HG02973 (cell line): ENCODE results near the gene HES6.

Experiments used
- ATAC-seq: cut with Tn5 transposase; IDR thresholded peaks from one replicate; pipeline ENCODE4 v1.9.1; 2021; ENCODE audit warnings: moderate library complexity; ENCODE audit not compliant: unreplicated experiment

Gene HES6, protein sequence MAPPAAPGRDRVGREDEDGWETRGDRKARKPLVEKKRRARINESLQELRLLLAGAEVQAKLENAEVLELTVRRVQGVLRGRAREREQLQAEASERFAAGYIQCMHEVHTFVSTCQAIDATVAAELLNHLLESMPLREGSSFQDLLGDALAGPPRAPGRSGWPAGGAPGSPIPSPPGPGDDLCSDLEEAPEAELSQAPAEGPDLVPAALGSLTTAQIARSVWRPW

DNA sequence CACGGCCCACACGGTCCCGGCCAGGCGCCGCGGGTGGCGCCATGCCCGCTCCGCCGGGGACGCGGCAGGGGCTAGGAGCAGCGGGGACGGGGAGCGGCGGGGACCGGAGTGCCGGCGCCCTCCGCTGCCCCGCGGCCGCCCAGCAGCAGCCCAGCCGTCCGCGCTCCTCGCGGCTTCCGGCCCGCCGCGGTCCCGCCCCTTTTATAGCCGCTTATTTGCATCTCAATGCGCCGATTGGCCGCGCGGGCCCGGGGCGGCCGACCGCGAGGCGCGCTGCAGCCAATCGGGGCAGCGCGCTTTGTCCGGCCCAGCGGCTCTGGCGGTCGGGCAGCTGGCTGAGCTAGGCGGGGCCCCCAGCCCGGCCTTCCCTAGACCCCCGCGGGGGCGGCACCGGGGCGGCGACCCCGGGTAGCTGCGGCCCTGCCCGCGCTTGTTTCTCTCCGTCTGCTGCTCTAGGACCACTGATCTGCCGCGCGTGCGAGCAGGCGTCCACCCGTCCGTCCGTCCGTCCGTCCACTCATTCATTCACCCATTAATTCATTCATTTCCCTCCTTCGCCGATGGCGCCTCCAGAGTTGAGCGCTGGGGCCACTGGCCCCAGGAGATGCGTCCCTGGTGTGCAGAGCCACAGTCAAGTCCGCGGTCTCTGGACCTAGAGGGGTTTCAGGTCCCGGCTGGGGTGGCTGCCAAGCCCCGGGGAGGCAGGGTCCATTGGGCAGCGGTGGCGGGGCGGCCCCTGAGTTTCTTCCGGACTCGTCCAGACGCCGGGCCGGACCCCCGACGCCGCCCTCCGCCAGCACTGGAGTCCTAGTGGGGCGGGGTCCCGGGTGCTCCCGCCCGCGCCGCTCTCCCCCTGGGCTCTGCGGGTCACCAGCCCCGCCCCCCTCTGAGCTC, at the start of gene HES6:
TSS of gene HES6 (minus strand) at position 176 of the 894 bp plus-strand sequence. CDS start at position 43, 133 bp downstream.
- peak; percentile 88 for ATAC-seq

DNA sequence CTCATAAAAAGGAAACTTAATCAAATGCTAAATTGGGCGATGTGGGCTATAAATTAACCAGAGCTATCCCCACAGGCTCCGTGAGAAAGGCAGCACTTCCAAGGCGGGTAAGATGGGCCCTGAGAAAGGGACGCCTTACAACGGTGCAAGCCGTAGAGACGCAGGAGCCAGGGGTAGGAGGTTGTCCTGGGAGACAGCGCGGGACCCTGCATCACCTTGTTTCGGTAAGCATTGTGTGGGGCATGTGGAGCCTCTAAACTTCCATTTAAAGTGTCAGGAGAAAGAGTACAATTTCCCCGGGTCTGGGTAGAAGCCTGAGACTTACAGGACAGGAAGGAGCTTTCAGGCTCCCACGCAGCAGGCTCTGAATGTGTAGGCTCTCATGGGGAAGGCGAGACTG, 49.7 kb upstream of the HES6 start:
- ATAC-seq, result no peak

DNA sequence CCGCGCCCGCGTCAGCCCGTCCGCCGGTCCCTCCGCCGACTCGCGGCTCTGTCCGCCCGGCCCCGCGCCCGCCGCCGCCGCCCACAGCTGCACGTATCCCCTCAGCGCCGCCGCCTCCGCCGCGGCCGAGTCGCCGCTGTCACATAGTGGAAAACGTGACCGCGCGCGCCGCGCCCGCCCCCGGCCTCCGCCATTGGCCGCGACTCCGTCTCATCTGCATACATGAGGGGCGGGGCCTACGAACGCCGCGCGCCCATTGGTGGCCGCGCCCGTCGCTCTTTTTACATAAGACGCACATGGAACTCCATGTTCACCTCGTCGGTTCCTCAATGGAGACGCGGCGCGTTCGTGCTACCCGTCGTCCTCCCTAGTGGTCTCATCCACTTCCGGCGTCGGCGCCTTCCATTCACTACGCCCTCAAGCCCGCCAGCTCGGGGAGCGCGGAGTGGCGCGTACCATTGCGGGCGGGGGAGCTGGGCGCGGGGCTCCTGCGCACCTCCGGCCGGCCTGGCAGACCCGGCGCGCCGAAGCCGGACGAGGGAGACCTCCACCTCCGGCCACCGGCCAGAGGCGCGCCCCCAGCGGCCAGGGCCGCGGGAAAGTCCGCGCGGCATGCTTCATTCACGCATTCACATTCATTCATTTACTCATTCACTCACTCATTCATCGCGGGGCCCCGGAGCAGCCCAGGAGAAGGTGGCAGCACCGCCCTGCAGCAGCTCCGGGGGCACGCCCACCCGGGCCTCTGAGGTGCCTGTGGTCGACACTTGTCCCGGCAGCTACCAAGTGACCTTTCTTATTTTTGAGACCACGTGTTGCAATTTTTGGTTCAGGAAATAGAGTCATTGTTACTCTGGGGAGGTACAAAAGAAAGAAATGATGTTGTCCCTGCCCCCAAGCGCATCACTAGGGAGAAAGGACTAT, 49.1 kb upstream of the HES6 start:
- ATAC-seq, result peak; percentile 82

DNA sequence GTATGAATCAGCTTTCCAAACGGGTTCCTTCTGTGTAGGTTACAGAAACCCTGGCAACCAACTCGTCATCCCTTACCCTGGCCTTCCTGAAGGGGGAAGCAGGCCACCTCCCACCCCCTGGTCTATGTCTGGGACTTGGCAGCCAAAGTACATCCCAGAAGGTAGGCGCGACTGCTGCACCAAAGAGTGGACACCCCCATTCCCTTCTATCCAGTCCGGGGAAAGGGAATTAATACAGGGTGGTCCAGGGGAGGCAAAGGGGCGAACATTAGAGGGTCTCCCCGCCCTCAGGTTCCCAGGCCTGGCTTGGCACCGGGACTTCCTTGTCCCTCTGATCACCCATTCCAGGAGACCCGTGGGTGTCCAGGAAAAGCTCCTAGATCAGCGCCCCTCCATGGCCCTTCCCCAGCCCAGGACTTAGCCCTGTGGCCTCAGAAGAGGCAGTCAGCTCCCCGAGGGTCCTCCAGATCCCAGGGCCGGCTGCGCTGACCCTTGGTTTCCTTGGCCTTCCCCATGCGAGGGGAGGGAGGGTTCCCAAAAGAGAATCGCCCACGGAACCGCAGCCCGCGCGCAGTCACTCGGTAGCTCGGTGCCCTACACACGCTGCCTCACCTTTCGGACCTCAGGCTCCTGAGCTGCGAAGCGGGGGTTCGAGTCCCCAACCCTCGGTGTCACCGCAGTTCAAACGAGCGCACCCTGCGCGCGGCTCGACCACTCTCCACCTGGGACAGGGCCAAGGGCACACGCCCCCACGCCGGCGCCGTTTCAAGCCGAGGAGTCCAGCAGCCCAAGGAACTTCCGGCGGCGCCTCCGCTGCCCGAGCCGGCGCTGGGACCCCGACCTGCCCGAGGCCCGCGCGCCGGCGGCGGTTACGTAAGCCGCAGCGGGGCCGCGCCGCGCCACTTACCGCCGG, 48.2 kb upstream of the HES6 start, which contains the start of gene PER2:
TSS of gene PER2 (minus strand) at position 874 of the 913 bp plus-strand sequence. CDS start 10,674 bp downstream, outside the sequence.
- peak; percentile 33 for ATAC-seq

DNA sequence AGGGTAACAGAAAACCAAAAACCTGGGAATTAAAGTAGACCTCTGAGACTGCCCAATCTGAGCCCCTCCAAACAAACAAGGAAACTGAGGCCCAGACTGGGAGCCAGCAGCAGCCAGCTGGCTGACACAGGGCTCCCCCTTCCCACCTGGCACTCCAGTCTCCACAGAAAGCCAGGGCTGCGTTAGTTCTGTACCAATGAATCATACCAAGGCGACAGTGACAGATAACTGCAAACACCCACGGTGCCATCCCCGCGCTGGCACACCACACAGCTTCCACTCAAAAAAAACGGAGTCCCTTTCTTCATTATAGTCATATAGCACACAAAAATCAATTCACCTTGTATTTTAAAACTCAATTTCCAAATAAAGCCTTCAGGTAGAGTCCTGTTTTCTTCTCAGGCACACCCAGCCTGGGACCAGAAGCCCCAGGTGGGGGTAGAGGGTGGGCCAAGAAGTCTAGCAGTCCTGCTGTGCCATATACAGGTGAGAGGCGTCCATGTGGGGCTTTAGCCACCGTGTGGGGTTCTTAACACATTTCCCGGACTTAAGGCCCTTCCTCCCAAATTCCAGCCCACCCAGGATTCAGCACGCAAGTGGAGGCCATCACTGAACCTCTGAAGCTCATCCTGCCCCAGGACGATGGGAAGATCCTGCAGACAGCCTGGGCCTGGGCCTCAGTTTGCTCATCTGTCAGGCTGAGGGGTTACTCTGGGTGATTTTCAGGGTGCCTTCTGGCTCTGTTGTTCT, 47.3 kb upstream of the HES6 start:
- no peak for ATAC-seq

DNA sequence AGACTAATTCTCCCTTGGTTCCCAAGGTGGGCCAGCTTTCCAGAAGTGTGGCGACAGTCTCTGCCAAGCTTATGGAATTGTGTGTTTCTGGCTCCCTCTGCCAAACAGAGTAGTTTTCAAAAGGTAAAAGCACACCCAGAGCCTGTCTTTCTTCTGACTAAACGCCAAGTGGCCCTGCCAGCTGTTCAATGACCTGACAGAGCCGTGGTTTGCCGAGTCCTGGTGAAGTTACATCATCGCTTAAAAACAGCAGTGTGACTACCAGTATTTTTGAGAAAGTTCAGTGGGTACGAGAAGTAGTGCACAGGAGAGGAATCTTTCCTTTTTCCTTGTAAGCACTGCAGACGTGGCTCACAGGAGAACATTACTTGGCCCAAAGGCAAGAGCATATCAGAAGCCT, 46.7 kb upstream of the HES6 start:
- ATAC-seq, result no peak

DNA sequence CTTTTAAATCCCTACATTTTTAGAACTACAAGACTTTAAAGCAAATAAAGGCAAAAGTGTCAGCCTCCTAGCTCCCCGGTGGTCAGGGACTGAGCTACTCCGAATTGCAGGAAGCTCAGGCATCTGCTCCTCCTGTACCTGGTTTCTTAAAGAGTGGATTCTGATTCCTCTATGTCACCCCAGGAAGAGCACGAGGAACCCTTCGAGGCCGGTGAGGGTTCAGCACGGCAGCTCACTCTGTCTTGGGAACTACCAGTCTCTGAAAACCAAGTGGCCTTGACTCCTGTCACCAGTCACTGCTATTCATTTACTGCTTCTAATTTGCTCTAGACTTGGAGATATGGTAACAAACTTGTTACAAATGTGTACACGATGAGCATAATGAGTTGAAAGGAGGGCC, 46.3 kb upstream of the HES6 start:
- no peak for ATAC-seq

DNA sequence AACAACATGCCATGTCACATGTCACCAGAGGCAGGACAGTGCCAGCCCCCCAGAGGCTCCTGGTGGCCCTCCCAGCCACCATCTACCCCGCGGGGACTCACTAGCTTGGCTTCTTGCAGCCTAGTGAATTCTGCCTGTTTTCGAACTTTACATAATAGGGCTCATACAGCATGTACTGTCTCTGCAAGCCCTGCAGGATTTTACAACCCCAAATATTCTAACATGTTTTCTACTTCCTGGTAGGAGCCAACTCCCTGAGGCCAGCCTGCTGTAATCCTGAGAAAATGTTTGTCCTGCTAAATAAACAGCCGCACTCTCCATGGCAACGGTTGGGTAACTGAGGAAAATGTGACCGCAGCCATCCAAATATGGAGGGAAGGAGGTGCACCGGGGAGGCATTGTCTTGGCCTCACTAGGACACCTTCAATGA, 45.8 kb upstream of the HES6 start:
- no peak for ATAC-seq

DNA sequence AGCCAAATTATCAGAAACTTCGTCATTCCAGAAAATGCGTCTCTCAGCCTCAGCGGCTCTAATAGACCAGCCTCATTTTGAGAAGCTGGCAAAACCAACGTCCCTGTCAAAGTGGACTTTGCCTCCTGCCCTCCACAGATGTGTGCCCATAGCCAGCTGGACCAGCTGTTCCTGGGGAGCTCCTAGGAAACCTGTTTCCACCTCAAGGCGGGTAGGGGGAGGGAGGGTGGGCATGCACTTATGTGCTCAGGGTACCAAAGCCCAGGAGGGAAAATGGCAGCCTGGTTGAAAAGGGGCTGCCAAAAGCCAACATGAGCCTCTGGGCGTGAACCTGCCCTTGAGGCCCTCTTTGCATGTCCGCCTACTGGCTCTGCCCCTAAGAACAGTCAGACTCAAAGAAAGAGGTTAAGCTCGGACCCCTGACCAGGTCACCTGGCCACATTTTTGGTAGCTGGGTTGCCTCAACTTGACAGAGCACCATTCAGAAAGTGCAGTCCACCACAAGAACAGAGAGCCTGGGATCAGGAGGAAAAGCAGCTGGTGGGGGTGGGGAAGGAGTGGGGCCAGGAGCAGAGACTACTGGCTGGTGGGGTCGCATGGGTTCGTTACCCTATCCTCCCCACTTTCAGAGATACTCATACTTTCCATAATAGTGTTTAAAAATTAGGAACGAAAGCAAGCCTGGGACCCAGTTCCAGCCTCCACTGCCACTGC, 45.1 kb upstream of the HES6 start:
- no peak for ATAC-seq

DNA sequence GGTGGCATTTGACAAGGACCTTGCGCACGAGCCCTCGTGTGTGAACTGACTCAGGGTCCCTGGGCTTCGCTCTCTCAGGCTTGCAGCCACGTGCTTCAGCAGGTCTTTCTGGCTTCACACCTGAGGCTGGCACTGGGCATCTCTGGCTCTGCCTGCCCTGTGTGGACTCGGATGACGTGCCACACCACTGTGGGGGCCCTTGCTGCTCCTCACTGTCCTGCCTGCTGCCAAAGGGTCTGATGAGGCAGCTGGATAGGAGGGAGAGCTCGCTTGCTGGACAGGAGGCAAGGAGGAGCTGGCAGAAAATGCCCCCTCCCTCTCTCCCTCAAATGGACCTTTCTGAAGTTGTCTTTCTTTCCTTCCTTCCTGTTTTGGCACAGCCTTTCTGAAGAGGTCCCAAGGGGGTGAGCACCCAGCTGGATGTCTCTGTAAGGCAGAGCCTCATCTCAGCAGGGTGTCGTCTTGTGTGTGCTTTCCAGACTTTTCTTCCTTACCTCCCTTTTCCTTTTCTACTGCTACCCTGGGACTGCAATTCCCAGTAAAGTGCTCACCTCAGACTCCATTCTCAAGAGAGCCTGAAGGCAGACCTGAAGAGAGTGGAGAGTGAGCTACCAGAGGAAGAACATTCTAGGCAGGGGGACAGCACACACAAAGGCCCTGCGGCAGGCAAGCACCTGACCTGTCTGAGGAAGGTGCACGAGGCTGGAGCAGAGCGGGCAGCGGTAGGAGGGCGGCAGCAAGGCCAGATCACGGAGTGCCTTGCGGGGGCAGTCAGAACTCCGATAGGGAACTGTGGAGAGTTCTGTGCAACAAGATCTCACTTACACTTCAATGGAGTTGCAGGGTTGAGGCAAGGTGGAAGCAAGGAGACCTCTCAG, 43.3 kb upstream of the HES6 start:
- ATAC-seq, result no peak

DNA sequence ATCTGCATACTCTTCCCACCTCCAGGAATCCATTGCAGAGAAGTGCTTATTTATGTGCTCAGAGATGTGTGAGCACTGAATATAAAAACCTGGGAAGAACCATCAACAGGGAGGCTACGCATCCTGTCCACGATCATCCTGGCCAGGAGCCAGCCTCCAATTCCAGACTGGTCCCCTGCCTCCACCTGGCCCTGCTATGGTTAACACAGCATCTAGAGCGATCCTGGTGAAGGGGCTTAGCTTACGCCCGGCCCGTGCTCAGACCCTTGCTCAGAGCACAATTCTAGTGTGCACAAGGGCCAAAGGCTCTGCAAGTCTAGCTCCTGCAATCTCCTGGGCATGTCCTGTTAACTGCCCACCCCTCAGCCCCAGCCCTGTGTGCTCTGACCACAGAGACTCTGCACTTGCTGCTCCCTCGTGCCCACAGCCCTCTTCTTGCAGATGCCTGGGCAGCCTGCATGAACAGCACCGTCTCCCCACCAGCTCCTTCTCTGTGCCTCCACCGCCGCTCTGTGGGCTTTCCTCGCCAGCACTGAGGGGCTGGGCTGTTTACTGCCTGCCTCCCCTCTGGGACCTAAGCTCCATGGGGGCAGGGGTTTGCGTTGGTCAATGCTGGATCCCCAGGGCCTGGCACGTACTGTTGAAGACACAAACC, 42.1 kb upstream of the HES6 start:
- ATAC-seq, result no peak

DNA sequence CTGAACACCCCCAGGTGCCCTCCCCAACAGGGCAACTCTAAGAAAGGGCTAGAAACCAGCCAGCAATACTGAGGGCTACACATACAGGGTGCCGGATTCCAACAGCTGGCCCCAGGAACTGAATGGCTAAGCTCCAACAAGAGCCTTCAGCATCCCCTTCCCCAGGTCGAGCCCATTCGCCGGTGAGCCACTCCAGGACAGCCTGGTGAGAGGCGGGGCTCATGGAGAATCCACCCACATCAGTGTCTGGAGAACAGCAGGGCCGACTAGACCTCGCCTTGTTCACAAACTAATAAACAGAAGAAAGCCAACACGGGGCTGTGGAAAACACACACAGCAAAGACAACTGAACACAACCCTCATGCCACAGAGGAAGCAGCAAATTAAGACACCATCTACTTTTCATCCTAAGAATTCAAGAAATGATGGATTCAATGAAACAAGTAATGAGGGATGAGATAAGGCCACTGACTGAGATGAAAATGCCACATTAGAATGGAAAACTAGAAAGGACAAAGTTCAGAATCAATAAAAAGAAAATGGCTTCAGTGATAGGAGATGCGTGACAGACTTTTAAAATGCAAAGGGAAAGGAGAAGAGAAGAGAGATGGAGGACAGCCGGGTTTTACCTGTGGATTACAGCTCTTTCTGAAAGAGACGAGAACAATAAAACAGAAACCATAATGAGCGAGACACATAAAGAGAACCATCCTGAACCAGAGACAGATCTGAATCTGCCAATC, 40.4 kb upstream of the HES6 start:
- ATAC-seq, result no peak

DNA sequence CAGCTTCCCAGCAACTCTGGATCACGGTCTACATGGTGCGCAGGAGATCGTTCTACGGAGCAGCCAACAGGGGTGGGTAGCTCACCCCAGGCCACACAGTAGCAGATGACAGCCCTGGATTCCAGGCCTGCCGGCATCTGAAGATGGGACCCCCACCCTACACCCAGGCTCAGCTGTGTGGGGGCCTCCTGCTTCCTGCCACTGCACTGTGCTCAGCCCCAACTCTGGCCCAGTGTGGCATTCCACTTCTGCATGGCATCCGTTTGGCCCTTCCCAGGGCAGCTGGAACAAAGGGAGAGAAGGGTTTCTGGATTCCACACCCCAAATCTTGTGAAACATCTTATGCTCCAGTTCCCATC, 39.5 kb upstream of the HES6 start:
- ATAC-seq, result no peak

DNA sequence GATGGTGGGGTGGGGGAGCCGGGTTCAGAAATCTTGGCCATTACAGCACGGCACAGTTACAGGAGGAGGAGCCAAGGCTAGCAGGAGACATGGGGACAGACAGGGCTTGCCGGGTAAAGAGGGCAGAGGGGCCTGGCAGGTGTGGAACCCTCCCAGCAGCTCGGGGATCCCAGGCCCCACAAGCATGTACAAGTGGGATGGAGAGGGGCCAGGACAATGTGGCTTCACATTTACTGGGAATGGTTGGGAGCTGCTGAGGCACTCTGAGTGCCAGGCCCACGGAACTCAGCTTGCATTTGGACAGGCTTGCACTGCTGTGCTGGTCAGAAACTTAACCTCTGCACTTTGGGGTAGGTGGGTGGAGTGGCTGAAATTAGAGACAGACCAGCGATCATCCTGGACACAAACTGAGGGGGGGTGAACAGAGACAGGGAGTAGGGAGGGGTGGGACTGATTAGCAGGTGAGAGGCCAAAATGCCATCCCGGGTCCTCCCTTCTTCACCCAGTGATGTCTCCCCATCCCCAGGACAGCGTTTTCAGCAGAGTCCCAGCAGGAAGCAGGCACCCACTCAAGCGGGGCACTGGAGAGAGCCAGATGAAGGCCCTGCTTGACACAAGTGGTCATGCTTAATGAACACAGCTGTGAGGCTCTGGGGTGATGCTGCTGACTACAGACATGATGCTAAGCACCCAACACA, 38.9 kb upstream of the HES6 start:
- no peak for ATAC-seq

DNA sequence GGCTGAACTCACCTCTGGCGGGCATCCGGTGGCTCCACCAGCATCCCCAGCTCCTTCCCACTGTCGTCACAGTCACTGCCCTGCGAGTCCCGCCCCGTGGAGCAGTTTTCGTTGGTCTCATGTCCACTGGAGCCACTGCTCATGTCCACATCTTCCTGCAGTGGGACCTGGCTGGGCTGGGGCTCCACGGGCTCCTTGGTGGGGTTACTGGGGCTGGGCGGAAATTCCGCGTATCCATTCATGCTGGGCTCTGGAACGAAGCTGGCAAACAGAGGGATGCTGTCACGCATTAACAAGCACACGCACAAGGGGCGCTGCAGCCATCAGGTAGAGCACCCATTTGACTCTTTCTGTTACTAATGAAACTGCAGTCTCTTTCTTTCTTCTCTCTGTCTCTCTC, 37.9 kb upstream of the HES6 start:
- no peak for ATAC-seq
